Upper lobe of left lung (tissue), 4 donors: Measurements from ENCODE around the gene MYO5B.

Experiments
- CTCF ChIP-seq, 6 experiments: fragments of 450-650 bp in 4 of 6; fragments of 200-600 bp in 2 of 6; sonication (generic) in 2 of 6; IDR thresholded peaks; one replicate each; pipeline ENCODE4 v1.5.1; 2016 to 2019; ENCODE audit warnings: antibody characterized with exemption in 6 of 6
- EP300 ChIP-seq, 4 donors: sonication (generic); formaldehyde crosslinking; IDR thresholded peaks; one replicate each; pipeline ENCODE4 v1.5.1; 2017; ENCODE audit warnings: antibody characterized with exemption in 4 of 4, control low read depth in 2 of 4
- POLR2A ChIP-seq, 4 donors: fragments of 450-650 bp; IDR thresholded peaks; one replicate each; pipeline ENCODE4 v1.5.1; 2016 to 2017; ENCODE audit warnings: antibody characterized with exemption in 4 of 4, mild to moderate bottlenecking in 2 of 4
- POLR2AphosphoS5 ChIP-seq, 2 donors: sonication (generic); formaldehyde crosslinking; IDR thresholded peaks; one replicate each; pipeline ENCODE4 v1.5.1; 2017; ENCODE audit warnings: antibody characterized with exemption in 2 of 2

DNA sequence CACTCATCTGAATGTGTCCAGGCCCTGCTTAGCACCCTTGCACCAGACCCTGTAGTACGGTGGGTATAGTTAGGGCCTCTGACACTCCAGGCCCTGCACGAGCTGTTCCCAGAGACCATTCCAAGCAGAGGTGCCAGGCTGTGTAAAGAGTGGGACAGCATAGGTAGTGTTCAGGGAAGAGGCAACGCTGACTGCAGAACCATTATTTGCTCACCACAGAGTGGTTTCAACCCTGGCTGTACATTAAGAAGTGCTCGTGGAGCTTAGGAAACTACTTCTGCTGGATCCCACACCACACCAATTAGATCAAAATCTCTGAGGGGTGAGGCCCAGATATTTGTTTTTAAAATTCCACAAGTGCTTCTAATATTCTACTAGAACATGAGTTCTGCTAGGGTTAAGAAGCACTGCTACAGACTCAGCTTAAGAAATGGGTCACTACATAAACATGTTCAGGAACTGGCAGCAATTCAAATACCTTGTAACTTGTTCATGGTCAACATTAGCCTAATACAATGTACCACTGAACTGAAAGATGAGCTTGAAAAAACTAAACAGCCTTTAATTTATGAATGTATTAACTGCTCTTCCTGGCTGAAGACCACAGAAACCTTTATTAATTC lies 183.0 kb downstream of the MYO5B start:
- TF ChIP-seq CTCF (IDR thresholded peaks at IDR 0.05) (no peak), EP300 (IDR thresholded peaks at IDR 0.05) (no peak), POLR2AphosphoS5 (IDR thresholded peaks at IDR 0.05) (no peak), POLR2A (IDR thresholded peaks at IDR 0.05) (no peak)
